GM12891 (cell line): Measurements from ENCODE around the gene NDE1.

Source experiments
- PAX5 ChIP-seq: IDR thresholded peaks from 2 replicates; pipeline ENCODE4 v1.6.1; 2011; ENCODE audit warnings: low read length, moderate library complexity, mild to moderate bottlenecking; ENCODE audit not compliant: insufficient read depth, severe bottlenecking
- POLR2A ChIP-seq: IDR thresholded peaks from 2 replicates; pipeline ENCODE4 v1.6.1; 2011; ENCODE audit warnings: low read depth, low read length, control low read depth
- POLR2AphosphoS5 ChIP-seq: IDR thresholded peaks from 2 replicates; pipeline ENCODE4 v1.6.1; 2011; ENCODE audit warnings: low read depth, low read length, control low read depth
- POU2F2 ChIP-seq: IDR thresholded peaks from 2 replicates; pipeline ENCODE4 v1.6.1; 2011; ENCODE audit warnings: low read depth, mild to moderate bottlenecking, control low read depth, low read length, moderate library complexity
- SPI1 ChIP-seq: IDR thresholded peaks from 2 replicates; pipeline ENCODE4 v1.6.1; 2011; ENCODE audit warnings: low read depth, low read length, control low read depth
- TAF1 ChIP-seq: IDR thresholded peaks from 2 replicates; pipeline ENCODE4 v1.6.1; 2011; ENCODE audit warnings: low read depth, low read length, control low read depth

- TF ChIP-seq POLR2A, result no peak
- no peak for TF ChIP-seq POLR2AphosphoS5
- no peak for TF ChIP-seq TAF1
- no peak for TF ChIP-seq SPI1
- TF ChIP-seq PAX5, result no peak
- TF ChIP-seq POU2F2, result no peak
Measured at GRCh38 chr16:15757077-15757386, 107.0 kb downstream of the NDE1 start.
